HL-60 (cell line): Measurements from ENCODE around the gene MYL10.

ENCODE experiments used
- DNase-seq, 2 experiments: peaks; one replicate each; pipeline ENCODE4 v3.0.0-alpha.2; 2010 to 2020; ENCODE audit warnings: low read depth in 1 of 2, low spot score in 1 of 2
- H3K27ac ChIP-seq: fragments of 250-450 bp; sonication (Bioruptor Pico); replicated peaks from 2 replicates; pipeline ENCODE4 v1.5.1; 2020; ENCODE audit warnings: mild to moderate bottlenecking, moderate library complexity
- H3K27me3 ChIP-seq: fragments of 250-450 bp; sonication (Bioruptor Pico); 2 replicates; pipeline ENCODE4 v1.5.1; 2021; ENCODE audit warnings: mild to moderate bottlenecking, moderate library complexity; ENCODE audit not compliant: insufficient read depth, poor library complexity, severe bottlenecking
- H3K4me3 ChIP-seq: replicated peaks from 2 replicates; pipeline ENCODE4 v1.5.1; 2011; ENCODE audit warnings: mild to moderate bottlenecking, control low read depth, low read length; ENCODE audit not compliant: insufficient read depth
- GABPA ChIP-seq: IDR thresholded peaks from 2 replicates; pipeline ENCODE4 v1.6.1; 2012; ENCODE audit warnings: low read depth
- POLR2AphosphoS5 ChIP-seq: IDR thresholded peaks from 2 replicates; pipeline ENCODE4 v1.6.1; 2012; ENCODE audit warnings: low read depth
- SPI1 ChIP-seq: IDR thresholded peaks from 2 replicates; pipeline ENCODE4 v1.6.1; 2012; ENCODE audit warnings: low read depth, mild to moderate bottlenecking, borderline replicate concordance
- TF ChIP-seq, protein P1 (sequence below): IDR thresholded peaks from one replicate; pipeline ENCODE4 v1.5.1; 2011; ENCODE audit warnings: low read length, control low read depth, inconsistent platforms; ENCODE audit not compliant: insufficient read depth
- TF ChIP-seq, protein P2 (sequence below): IDR thresholded peaks from 2 replicates; pipeline ENCODE4 v1.6.1; 2012; ENCODE audit warnings: low read depth; ENCODE audit not compliant: insufficient replicate concordance

MYL10 gene

DNA sequence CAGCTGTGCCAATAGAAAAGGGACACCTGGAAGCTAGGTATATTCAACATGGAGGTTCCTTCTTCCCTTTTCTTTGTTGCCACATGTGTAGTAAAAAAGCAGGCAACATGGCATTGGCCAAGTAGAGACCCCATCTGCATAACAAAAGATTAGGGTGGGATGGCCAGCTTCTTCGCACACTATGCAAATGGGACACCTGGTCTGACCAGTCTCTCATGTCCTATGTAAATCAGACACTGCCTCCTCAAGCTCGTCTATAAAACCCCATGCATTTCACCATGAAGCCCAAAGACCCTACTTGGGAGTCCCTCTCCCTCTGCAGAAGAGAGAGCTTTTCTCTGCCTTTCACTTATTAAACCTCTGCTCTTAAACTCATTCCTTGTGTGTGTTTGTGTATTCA is 53.9 kb downstream of the MYL10 start:
- TF ChIP-seq POLR2AphosphoS5 (no peak), GABPA (no peak), SPI1 (no peak)
- TF ChIP-seq, protein P1, sequence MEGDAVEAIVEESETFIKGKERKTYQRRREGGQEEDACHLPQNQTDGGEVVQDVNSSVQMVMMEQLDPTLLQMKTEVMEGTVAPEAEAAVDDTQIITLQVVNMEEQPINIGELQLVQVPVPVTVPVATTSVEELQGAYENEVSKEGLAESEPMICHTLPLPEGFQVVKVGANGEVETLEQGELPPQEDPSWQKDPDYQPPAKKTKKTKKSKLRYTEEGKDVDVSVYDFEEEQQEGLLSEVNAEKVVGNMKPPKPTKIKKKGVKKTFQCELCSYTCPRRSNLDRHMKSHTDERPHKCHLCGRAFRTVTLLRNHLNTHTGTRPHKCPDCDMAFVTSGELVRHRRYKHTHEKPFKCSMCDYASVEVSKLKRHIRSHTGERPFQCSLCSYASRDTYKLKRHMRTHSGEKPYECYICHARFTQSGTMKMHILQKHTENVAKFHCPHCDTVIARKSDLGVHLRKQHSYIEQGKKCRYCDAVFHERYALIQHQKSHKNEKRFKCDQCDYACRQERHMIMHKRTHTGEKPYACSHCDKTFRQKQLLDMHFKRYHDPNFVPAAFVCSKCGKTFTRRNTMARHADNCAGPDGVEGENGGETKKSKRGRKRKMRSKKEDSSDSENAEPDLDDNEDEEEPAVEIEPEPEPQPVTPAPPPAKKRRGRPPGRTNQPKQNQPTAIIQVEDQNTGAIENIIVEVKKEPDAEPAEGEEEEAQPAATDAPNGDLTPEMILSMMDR = no peak
- TF ChIP-seq, protein P2, sequence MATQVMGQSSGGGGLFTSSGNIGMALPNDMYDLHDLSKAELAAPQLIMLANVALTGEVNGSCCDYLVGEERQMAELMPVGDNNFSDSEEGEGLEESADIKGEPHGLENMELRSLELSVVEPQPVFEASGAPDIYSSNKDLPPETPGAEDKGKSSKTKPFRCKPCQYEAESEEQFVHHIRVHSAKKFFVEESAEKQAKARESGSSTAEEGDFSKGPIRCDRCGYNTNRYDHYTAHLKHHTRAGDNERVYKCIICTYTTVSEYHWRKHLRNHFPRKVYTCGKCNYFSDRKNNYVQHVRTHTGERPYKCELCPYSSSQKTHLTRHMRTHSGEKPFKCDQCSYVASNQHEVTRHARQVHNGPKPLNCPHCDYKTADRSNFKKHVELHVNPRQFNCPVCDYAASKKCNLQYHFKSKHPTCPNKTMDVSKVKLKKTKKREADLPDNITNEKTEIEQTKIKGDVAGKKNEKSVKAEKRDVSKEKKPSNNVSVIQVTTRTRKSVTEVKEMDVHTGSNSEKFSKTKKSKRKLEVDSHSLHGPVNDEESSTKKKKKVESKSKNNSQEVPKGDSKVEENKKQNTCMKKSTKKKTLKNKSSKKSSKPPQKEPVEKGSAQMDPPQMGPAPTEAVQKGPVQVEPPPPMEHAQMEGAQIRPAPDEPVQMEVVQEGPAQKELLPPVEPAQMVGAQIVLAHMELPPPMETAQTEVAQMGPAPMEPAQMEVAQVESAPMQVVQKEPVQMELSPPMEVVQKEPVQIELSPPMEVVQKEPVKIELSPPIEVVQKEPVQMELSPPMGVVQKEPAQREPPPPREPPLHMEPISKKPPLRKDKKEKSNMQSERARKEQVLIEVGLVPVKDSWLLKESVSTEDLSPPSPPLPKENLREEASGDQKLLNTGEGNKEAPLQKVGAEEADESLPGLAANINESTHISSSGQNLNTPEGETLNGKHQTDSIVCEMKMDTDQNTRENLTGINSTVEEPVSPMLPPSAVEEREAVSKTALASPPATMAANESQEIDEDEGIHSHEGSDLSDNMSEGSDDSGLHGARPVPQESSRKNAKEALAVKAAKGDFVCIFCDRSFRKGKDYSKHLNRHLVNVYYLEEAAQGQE = no peak
- no peak overlapping the region for H3K4me3 ChIP-seq
- H3K27me3 ChIP-seq = no peaks in the 10 kb centered on the region
- no peak for DNase-seq
- no peak overlapping the region for H3K27ac ChIP-seq

DNA sequence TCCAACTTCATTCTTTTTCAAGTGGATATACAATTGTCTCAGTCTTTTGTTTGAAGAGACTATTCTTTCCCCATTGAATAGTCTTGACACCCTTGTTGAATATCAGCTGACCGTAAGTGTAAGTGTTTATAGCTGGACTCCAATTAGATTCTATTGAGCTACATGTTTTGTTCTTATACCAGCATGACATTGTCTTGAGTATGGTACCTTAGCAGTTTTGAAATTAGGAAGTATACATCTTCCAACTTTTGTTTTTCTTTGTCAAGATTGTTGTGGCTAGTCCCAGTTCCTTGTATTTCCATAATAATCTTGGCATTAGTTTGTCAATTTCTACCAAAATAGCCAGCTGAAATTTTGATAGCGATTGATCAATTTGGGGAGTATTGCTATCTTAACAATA is 56.9 kb downstream of the MYL10 start:
- Histone ChIP-seq H3K4me3 (no peak overlapping the region), H3K27me3 (no peaks in the 10 kb centered on the region), H3K27ac (no peak overlapping the region)
- TF ChIP-seq POLR2AphosphoS5 (no peak), GABPA (no peak), SPI1 (no peak)
- TF ChIP-seq, protein P1 = no peak
- TF ChIP-seq, protein P2 = no peak
- DNase-seq = no peak

DNA sequence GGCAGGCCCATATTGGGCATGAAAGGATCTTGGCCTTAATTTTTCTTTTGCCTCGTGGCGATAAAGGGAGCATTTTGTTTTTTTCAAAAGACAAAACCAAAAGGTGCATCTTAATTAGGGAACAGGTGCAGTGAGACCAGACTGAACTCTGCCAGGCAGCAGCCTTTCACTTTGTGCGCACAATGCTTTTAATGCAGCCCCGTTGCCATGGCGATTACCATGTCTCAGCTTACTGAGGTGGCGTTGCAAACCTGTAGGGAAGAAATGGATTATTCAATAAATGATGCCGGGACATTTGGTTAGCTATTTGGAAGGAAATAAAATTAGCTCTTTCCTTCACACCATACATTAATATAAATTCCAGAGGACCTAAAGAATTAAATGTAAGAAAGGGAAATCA is 61.9 kb downstream of the MYL10 start:
- H3K27me3 ChIP-seq = no peaks in the 10 kb centered on the region
- H3K27ac ChIP-seq = no peak overlapping the region
- no peak overlapping the region for H3K4me3 ChIP-seq
- DNase-seq = no peak
- TF ChIP-seq, protein P2 = no peak
- TF ChIP-seq, protein P1 = no peak
- no peak for TF ChIP-seq POLR2AphosphoS5
- no peak for TF ChIP-seq GABPA
- no peak for TF ChIP-seq SPI1
